Measurements from ENCODE around the gene CADPS2. TPM values are rescaled to one million over a fixed set of nuclear protein-coding genes. Genes with fewer than 3 reads are reported as not detected.

The CADPS2 gene
- total and polyA plus RNA-seq, 7 donors = 1.5 to 3.6 (median 2.1) TPM

DNA sequence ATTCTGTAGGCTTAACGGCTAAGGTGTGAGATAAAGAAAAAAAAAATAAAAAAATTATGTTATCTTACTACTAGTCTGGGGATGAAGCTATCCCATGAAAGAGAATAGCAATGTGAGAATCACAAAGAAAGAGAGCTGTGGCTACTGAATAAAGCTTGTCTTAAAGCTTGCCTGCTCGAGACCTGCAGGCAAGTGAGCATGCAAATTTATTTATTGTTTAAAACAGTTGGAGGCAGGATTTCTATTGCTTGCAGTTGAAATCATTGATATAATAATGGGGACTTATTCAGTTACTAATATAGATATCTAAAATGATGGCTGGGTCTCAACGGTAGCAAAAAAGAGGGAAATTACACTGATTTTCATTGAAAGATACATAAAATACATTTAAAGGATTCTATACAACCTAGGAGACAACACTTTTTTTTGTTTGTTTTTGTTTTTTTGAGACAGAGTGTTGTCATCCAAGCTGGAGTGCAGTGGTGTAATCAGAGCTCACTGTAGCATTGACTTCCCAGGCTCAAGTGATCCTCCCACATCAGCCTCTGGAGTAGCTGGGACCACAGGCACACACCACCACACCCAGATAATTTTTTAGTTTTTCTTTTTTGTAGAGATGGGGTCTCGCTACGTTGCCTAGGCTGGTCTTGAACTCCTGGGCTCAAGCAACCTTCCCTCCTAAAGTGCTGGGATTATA lies 437.2 kb downstream of the CADPS2 start:
- Histone ChIP-seq H3K4me3 (no peak overlapping the region), H3K4me1 (no peaks in the 10 kb centered on the region), H3K27me3 (ENCODE audit: insufficient read depth in 3 of 3, low read length in 2 of 3) (no peaks in the 10 kb centered on the region), H3K9me3 (no peaks in the 10 kb centered on the region), H3K27ac (no peak overlapping the region), H3K36me3 (ENCODE audit: insufficient read depth in 1 of 2, low read depth in 1 of 2) (no peaks in the 10 kb centered on the region)
- TF ChIP-seq, protein P1, sequence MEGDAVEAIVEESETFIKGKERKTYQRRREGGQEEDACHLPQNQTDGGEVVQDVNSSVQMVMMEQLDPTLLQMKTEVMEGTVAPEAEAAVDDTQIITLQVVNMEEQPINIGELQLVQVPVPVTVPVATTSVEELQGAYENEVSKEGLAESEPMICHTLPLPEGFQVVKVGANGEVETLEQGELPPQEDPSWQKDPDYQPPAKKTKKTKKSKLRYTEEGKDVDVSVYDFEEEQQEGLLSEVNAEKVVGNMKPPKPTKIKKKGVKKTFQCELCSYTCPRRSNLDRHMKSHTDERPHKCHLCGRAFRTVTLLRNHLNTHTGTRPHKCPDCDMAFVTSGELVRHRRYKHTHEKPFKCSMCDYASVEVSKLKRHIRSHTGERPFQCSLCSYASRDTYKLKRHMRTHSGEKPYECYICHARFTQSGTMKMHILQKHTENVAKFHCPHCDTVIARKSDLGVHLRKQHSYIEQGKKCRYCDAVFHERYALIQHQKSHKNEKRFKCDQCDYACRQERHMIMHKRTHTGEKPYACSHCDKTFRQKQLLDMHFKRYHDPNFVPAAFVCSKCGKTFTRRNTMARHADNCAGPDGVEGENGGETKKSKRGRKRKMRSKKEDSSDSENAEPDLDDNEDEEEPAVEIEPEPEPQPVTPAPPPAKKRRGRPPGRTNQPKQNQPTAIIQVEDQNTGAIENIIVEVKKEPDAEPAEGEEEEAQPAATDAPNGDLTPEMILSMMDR (IDR thresholded peaks at IDR 0.05) = no peak
- 79 to 84% (median 80%) methylated on average over 5 of the region's 5 CpGs for WGBS, 3 donors
- intact Hi-C loops (cut with DNase I) = no loop called here
- DNase-seq (no peak), ATAC-seq (no peak)

DNA sequence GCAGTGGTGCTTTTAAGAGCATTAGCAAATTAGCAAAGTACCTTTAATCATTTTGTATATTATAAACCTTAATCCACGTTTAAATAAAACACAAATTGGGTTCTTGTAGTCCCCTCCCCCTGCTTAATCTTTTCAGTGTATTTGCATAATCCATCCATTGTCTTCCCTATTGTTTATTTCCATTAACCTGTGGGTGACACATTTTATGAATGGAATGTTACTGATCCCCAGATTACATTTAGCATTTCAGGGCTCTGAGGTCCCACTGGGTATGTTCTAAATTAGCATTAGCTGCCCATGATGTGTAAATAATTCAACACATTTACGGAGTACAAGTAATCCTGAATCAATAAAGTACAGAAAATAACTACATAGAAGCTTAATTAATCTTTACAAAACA lies 443.3 kb downstream of the CADPS2 start:
- Histone ChIP-seq H3K9me3 (no peaks in the 10 kb centered on the region), H3K36me3 (ENCODE audit: insufficient read depth in 1 of 2, low read depth in 1 of 2) (no peaks in the 10 kb centered on the region), H3K27me3 (ENCODE audit: insufficient read depth in 3 of 3, low read length in 2 of 3) (no peaks in the 10 kb centered on the region), H3K27ac (no peak overlapping the region), H3K4me3 (no peak overlapping the region), H3K4me1 (no peaks in the 10 kb centered on the region)
- no peak for DNase-seq
- intact Hi-C loops (cut with DNase I) = no loop called here
- WGBS, 3 donors = 35 to 41% (median 39%) methylated on average over 2 of the region's 2 CpGs
- TF ChIP-seq, protein P1 (IDR thresholded peaks at IDR 0.05) = no peak
- ATAC-seq = no peak

DNA sequence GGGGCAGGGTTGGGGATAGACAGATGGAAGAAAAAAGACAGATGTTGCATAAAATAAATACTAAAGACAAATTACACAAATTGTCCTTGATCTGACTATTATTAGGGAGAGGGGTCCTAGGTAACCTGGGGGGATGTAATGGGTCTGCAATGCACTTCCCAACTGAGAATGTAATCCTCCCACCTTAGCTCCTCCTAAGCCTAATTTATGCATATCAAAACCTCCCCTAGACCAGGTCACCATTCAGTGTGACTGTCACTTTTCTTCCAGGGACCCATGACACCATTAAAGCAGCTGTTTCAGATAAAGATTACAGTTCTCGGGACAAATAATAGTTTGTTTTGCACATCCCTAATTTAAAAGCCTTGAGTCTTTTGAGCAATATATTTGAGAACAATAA lies 447.8 kb downstream of the CADPS2 start:
- no peak for ATAC-seq
- Histone ChIP-seq H3K27ac (no peak overlapping the region), H3K27me3 (ENCODE audit: insufficient read depth in 3 of 3, low read length in 2 of 3) (no peaks in the 10 kb centered on the region), H3K9me3 (no peaks in the 10 kb centered on the region), H3K36me3 (ENCODE audit: insufficient read depth in 1 of 2, low read depth in 1 of 2) (no peaks in the 10 kb centered on the region), H3K4me3 (no peak overlapping the region), H3K4me1 (no peaks in the 10 kb centered on the region)
- TF ChIP-seq, protein P1 (IDR thresholded peaks at IDR 0.05) = no peak
- WGBS, 3 donors = 48 to 70% (median 61%) methylated on average over 1 of the region's 1 CpG
- intact Hi-C loops (cut with DNase I) = no loop called here
- no peak for DNase-seq

DNA sequence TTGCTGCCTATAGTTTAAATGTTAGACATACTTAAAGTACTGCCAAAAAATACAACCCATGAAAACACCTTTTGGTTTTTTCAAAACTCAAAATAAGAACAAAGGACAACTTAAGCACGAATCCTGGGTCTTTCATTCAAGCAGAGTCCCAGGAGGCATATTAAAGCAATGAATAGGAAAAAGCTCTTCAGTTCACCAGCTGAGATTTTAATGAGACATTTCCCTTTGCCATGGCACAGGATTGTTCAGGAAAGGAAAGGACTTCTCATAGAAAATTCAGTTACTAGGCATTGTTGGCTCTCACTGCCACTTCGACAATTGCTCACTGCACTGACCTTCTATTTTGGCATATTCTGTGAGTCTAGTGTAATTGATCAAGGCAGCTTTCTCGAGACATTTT lies 448.3 kb downstream of the CADPS2 start:
- H3K9me3 ChIP-seq = no peaks in the 10 kb centered on the region
- no peaks in the 10 kb centered on the region for H3K27me3 ChIP-seq (ENCODE audit: insufficient read depth in 3 of 3, low read length in 2 of 3)
- intact Hi-C loops (cut with DNase I) = no loop called here
- H3K4me1 ChIP-seq = no peaks in the 10 kb centered on the region
- WGBS, 3 donors = 26 to 35% (median 29%) methylated on average over 3 of the region's 3 CpGs
- DNase-seq (no peak), ATAC-seq (no peak)
- no peak overlapping the region for H3K4me3 ChIP-seq
- TF ChIP-seq, protein P1 (IDR thresholded peaks at IDR 0.05) = no peak
- no peaks in the 10 kb centered on the region for H3K36me3 ChIP-seq (ENCODE audit: insufficient read depth in 1 of 2, low read depth in 1 of 2)
- no peak overlapping the region for H3K27ac ChIP-seq

DNA sequence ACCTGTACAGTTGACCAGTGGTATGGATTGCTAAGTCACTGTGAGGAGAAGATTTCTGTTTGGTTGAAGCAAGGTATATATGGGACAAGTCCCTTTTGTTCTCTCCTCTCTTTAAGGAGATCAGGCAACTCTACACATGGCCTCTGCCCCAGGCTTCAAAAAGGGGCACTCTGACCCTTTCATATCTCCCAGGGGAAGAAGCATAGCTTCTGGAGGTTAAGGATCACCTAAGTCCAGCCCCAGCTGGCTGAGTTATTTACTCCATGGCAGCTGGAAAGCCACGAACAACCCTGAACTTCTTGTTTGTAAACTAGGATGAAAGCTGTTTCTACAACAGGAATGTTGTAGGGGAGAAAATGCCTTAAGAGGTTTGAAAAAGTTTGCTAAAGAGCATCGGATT lies 452.5 kb downstream of the CADPS2 start:
- intact Hi-C loops (cut with DNase I) = no loop called here
- no peak overlapping the region for H3K27ac ChIP-seq
- no peaks in the 10 kb centered on the region for H3K36me3 ChIP-seq (ENCODE audit: insufficient read depth in 1 of 2, low read depth in 1 of 2)
- no peak for DNase-seq
- no peak for ATAC-seq
- H3K9me3 ChIP-seq = no peaks in the 10 kb centered on the region
- no peaks in the 10 kb centered on the region for H3K27me3 ChIP-seq (ENCODE audit: insufficient read depth in 3 of 3, low read length in 2 of 3)
- TF ChIP-seq, protein P1 (IDR thresholded peaks at IDR 0.05) = no peak
- H3K4me1 ChIP-seq = no peaks in the 10 kb centered on the region
- H3K4me3 ChIP-seq = no peak overlapping the region
- 40 to 49% (median 42%) methylated on average over 2 of the region's 2 CpGs for WGBS, 3 donors

Measured in psoas muscle (tissue), 8 donors.